Measurements from ENCODE around the gene PRRT4.

DNA sequence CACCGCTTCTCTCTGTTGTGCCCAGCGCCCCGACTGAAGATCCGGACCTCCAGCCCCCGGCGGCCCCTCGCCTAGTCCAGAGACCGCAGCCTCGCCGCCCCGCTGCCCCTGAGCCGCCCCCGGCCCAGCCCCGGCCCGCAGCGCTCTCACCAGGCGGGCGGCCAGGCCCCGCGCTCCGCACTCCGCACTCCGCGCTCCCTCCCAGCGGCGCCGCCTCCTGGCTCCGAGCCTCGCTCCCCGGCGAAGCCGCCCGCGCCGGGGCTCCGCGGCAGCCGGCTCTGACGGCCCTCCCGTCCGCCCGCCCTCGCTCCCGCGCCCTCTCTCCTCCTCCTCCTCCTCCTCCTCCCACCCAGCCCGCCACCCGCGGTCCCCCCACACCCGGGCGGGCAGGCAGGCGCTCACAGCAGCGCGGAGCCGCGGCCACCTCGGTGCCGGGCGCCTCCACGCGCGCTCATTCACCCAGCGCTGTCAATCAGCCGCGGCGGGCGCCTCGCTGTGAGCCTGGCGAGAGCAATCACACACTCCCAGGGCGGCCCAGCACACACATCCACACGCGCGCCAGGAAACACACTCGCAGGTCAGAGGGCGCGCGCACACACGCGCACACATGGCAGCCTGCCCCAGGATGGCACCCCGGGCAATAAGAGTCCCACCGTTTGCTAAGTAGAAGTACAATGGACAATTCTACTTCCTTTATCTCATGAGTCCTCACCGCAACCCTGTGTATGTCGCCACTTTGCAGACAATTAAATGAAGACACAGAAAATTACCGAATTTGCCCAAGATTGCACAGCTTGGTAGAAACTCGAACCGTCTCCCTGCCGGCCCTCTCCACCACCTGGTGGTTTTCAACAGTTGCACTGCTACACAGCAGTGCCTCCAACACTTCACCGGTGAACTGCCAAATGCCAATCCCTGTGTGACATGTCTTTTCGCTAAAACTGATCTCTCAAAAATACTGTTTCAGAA, at the start of gene PRRT4:
- TF ChIP-seq, protein P1, sequence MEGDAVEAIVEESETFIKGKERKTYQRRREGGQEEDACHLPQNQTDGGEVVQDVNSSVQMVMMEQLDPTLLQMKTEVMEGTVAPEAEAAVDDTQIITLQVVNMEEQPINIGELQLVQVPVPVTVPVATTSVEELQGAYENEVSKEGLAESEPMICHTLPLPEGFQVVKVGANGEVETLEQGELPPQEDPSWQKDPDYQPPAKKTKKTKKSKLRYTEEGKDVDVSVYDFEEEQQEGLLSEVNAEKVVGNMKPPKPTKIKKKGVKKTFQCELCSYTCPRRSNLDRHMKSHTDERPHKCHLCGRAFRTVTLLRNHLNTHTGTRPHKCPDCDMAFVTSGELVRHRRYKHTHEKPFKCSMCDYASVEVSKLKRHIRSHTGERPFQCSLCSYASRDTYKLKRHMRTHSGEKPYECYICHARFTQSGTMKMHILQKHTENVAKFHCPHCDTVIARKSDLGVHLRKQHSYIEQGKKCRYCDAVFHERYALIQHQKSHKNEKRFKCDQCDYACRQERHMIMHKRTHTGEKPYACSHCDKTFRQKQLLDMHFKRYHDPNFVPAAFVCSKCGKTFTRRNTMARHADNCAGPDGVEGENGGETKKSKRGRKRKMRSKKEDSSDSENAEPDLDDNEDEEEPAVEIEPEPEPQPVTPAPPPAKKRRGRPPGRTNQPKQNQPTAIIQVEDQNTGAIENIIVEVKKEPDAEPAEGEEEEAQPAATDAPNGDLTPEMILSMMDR (conservative IDR thresholded peaks at IDR 0.05; ENCODE audit: low read depth, low read length), result no peak
- TF ChIP-seq POLR2A (IDR thresholded peaks at IDR 0.05; ENCODE audit: low read depth, low read length) (no peak), RFX5 (IDR thresholded peaks at IDR 0.05; ENCODE audit: low read depth, low read length) (no peak), CEBPB (IDR thresholded peaks at IDR 0.05; ENCODE audit: low read depth, low read length) (no peak), RCOR1 (IDR thresholded peaks at IDR 0.05; ENCODE audit: insufficient replicate concordance, low read length) (no peak), FOS (IDR thresholded peaks at IDR 0.05; ENCODE audit: low read depth, low read length) (no peak), RAD21 (IDR thresholded peaks at IDR 0.05; ENCODE audit: low read length) (no peak), SMC3 (IDR thresholded peaks at IDR 0.05; ENCODE audit: low read depth, low read length) (no peak), MAFK (IDR thresholded peaks at IDR 0.05; ENCODE audit: low read depth, low read length) (no peak), BHLHE40 (IDR thresholded peaks at IDR 0.05; ENCODE audit: low read depth, low read length) (peak; percentile 30; the same call in 1 of the 2 replicates), MXI1 (IDR thresholded peaks at IDR 0.05; ENCODE audit: borderline replicate concordance, low read depth, low read length) (no peak)
- TF ChIP-seq, protein P2, sequence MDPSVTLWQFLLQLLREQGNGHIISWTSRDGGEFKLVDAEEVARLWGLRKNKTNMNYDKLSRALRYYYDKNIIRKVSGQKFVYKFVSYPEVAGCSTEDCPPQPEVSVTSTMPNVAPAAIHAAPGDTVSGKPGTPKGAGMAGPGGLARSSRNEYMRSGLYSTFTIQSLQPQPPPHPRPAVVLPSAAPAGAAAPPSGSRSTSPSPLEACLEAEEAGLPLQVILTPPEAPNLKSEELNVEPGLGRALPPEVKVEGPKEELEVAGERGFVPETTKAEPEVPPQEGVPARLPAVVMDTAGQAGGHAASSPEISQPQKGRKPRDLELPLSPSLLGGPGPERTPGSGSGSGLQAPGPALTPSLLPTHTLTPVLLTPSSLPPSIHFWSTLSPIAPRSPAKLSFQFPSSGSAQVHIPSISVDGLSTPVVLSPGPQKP (IDR thresholded peaks at IDR 0.05; ENCODE audit: borderline replicate concordance, low read depth, low read length), result no peak
- TF ChIP-seq, protein P3, sequence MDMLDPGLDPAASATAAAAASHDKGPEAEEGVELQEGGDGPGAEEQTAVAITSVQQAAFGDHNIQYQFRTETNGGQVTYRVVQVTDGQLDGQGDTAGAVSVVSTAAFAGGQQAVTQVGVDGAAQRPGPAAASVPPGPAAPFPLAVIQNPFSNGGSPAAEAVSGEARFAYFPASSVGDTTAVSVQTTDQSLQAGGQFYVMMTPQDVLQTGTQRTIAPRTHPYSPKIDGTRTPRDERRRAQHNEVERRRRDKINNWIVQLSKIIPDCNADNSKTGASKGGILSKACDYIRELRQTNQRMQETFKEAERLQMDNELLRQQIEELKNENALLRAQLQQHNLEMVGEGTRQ (IDR thresholded peaks at IDR 0.05; ENCODE audit: low read depth, low read length), result no peak

Measured in IMR-90 (cell line).